ENCODE data around the gene ZNF354B. TPM values are rescaled to one million over a fixed set of nuclear protein-coding genes. Genes with fewer than 3 reads are reported as not detected.

ZNF354B gene
- total and polyA plus RNA-seq, 10 donors = 9.0 to 26.2 (median 16.7) TPM

DNA sequence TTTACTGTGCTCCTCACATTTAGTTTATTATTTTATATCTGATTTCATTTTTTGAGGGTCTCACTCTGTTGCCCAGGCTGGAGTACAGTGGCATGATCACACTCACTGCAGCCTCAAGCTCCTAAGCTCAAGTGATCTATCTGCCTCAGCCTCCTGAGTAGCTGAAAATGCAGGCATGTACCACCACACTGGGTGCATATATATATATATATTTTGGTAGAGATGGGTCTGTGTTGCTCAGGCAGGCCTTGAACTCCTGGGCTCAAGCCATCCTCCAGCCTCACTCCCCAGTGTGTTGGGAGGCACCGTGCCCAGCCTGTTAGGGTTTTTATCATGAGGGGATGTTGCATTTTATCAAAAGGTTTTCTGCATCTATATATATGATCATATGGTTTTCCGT, 39.8 kb upstream of the ZNF354B start:
- Histone ChIP-seq H3K36me3 (no peaks in the 10 kb centered on the region), H3K9me3 (no peaks in the 10 kb centered on the region), H3K4me3 (no peak overlapping the region), H3K27ac (no peak overlapping the region), H3K4me1 (no peaks in the 10 kb centered on the region), H3K27me3 (replicated peaks in 1 of 7) (no peaks in the 10 kb centered on the region)
- WGBS, 5 donors = 73 to 91% (median 80%) methylated on average over 2 of the region's 2 CpGs
- DNase-seq = no peak
- no peak for TF ChIP-seq CTCF (IDR thresholded peaks at IDR 0.05 in 8 of 11, conservative IDR thresholded peaks at IDR 0.05 in 3 of 11)
- TF ChIP-seq POLR2A (IDR thresholded peaks at IDR 0.05) = no peak
- TF ChIP-seq POLR2AphosphoS5 (IDR thresholded peaks at IDR 0.05) = no peak
- intact Hi-C loops (cut with DNase I; ENCODE audit: low total_unique reads) = no loop called here

DNA sequence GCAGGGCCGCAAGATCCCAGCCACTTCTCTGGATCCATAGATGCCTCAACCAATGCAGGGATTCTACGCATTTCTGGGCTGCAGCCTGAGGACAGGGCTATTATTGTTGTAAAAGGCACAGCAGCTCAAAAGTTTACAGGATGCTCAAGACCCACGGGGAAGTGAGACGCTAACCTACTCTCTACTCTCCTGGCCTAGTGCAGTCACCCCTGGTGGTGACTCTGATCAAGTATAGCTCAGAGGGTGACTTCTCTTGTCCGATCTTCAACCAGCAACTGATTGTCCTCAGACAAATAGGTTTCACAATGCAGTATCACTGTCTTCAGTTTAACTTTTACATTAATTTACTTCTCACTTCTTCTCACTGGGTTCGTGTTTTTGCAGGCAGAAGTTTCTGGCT, 34.3 kb upstream of the ZNF354B start:
- no peaks in the 10 kb centered on the region for H3K9me3 ChIP-seq

GRCh38 chr5:178826216-178826615, 33.5 kb upstream of the ZNF354B start:
- no peak for DNase-seq
- TF ChIP-seq CTCF (IDR thresholded peaks at IDR 0.05 in 8 of 11, conservative IDR thresholded peaks at IDR 0.05 in 3 of 11) (no peak), POLR2AphosphoS5 (IDR thresholded peaks at IDR 0.05) (no peak), POLR2A (IDR thresholded peaks at IDR 0.05) (no peak)
- Histone ChIP-seq H3K36me3 (no peaks in the 10 kb centered on the region), H3K4me3 (no peak overlapping the region), H3K27ac (no peak overlapping the region), H3K9me3 (no peaks in the 10 kb centered on the region), H3K4me1 (no peaks in the 10 kb centered on the region), H3K27me3 (replicated peaks in 1 of 7) (peaks cover 0 to 2% (median 0%) of the 10 kb centered on the region in 7 donors)
- 79 to 94% (median 86%) methylated on average over 2 of the region's 2 CpGs for WGBS, 5 donors
- intact Hi-C loops (cut with DNase I; ENCODE audit: low total_unique reads) = no loop called here

More for the DNA sequence above, 34.3 kb upstream of the ZNF354B start:
- no peak for DNase-seq
- Histone ChIP-seq H3K4me3 (no peak overlapping the region), H3K4me1 (no peaks in the 10 kb centered on the region), H3K27ac (no peak overlapping the region), H3K36me3 (no peaks in the 10 kb centered on the region), H3K27me3 (replicated peaks in 1 of 7) (no peaks in the 10 kb centered on the region)
- WGBS, 5 donors = 83 to 93% (median 87%) methylated on average over 6 of the region's 6 CpGs
- intact Hi-C loops (cut with DNase I; ENCODE audit: low total_unique reads) = no loop called here
- TF ChIP-seq POLR2A (IDR thresholded peaks at IDR 0.05) (no peak), CTCF (IDR thresholded peaks at IDR 0.05 in 8 of 11, conservative IDR thresholded peaks at IDR 0.05 in 3 of 11) (no peak), POLR2AphosphoS5 (IDR thresholded peaks at IDR 0.05) (no peak)

GRCh38 chr5:178827636-178828035, 32.1 kb upstream of the ZNF354B start:
- Histone ChIP-seq H3K4me3 (no peak overlapping the region), H3K36me3 (no peaks in the 10 kb centered on the region), H3K9me3 (no peaks in the 10 kb centered on the region), H3K4me1 (no peaks in the 10 kb centered on the region), H3K27me3 (replicated peaks in 1 of 7) (peaks cover 0 to 4% (median 0%) of the 10 kb centered on the region in 7 donors), H3K27ac (no peak overlapping the region)
- WGBS, 5 donors = 62 to 96% (median 65%) methylated on average over 4 of the region's 4 CpGs
- intact Hi-C loops (cut with DNase I; ENCODE audit: low total_unique reads) = no loop called here
- DNase-seq = no peak
- no peak for TF ChIP-seq POLR2AphosphoS5 (IDR thresholded peaks at IDR 0.05)
- no peak for TF ChIP-seq POLR2A (IDR thresholded peaks at IDR 0.05)
- no peak for TF ChIP-seq CTCF (IDR thresholded peaks at IDR 0.05 in 8 of 11, conservative IDR thresholded peaks at IDR 0.05 in 3 of 11)
